ENCODE measurements around the gene DRD4.
"Not testable (repeated sequence)": the region's sequence is repeated elsewhere in the genome, so short reads cannot be mapped to it uniquely, and the experiment has no call there.

Gene DRD4

DNA sequence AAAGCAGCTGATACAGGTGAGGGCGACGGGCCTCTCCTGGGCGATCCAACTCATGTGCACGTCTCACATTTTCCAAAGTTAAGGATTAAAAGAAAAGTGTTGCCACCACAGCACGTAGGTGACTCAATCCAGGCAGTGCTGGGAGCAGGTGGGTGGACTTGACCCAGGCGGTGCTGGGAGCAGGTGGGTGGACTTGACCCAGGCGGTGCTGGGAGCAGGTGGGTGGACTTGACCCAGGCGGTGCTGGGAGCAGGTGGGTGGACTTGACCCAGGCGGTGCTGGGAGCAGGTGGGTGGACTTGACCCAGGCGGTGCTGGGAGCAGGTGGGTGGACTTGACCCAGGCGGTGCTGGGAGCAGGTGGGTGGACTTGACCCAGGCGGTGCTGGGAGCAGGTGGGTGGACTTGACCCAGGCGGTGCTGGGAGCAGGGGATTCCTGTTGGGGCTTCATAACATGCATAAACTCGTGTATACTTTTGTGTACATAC, 10.6 kb downstream of the DRD4 start:
- H3K4me3 ChIP-seq (ENCODE audit: low read depth, low read length); H2BK120ac ChIP-seq (ENCODE audit: insufficient read depth, low read length, poor library complexity); H3K18ac ChIP-seq (ENCODE audit: low read length); H2AK5ac ChIP-seq (ENCODE audit: low read length); H3K27ac ChIP-seq (ENCODE audit: low read depth, low read length); H4K91ac ChIP-seq (ENCODE audit: low read depth, low read length); DNase-seq; H3K9me3 ChIP-seq (ENCODE audit: insufficient read depth, low read depth, low read length); H4K8ac ChIP-seq (ENCODE audit: low read depth, low read length); H3K23ac ChIP-seq (ENCODE audit: low read length); H3K9ac ChIP-seq (ENCODE audit: low read length); H3K14ac ChIP-seq (ENCODE audit: low read length); H3K4me2 ChIP-seq (ENCODE audit: low read length); H4K12ac ChIP-seq (ENCODE audit: low read depth, low read length); H2BK5ac ChIP-seq (ENCODE audit: low read depth, low read length, poor library complexity); H2BK12ac ChIP-seq (ENCODE audit: low read length); H3K27me3 ChIP-seq (ENCODE audit: insufficient read depth, low read length); H3K4ac ChIP-seq (ENCODE audit: low read depth, low read length); H3K79me2 ChIP-seq (ENCODE audit: control insufficient read depth, insufficient read depth, low read length, poor library complexity); H3K4me1 ChIP-seq (ENCODE audit: control insufficient read depth in 1 of 2, insufficient read depth in 2 of 2, low read length in 2 of 2); H2AFZ ChIP-seq (ENCODE audit: insufficient read depth, low read length, poor library complexity); H3K79me1 ChIP-seq (ENCODE audit: low read length): not testable (repeated sequence)
- no CpG with 5 or more reads among the region's 14 CpGs for WGBS (ENCODE audit: extremely low coverage, insufficient coverage, insufficient read length)
- H3K36me3 ChIP-seq (ENCODE audit: control insufficient read depth in 1 of 2, insufficient read depth in 2 of 2, low read length in 2 of 2): peaks cover 30 to 33% of the 10 kb centered on the region in 2 experiments

DNA sequence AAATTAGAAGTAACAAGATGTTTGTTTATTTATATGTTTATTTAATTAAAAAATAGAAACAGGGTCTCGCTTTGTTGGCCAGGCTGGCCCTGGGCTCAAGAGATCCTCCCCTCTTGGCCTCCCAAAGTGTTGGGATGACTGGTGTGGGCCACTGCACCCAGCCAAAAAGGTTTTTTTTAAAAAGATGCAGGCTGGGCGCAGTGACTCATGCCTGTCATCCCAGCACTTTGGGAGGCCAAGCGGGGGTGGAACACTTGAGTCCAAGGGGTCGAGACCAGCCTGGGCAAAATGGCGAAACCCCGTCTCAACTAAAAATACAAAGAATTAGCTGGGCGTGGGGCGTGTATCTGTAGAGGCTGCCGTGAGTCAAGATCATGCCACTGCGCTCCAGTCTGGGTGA, 13.4 kb downstream of the DRD4 start:
- Histone ChIP-seq H4K91ac (ENCODE audit: low read depth, low read length) (no peak overlapping the region), H3K4me3 (ENCODE audit: low read depth, low read length) (no peak overlapping the region), H3K27ac (ENCODE audit: low read depth, low read length) (no peak overlapping the region), H2BK12ac (ENCODE audit: low read length) (no peak overlapping the region), H2AK5ac (ENCODE audit: low read length) (no peak overlapping the region), H3K14ac (ENCODE audit: low read length) (no peak overlapping the region), H3K36me3 (ENCODE audit: control insufficient read depth in 1 of 2, insufficient read depth in 2 of 2, low read length in 2 of 2) (peaks cover 26 to 30% of the 10 kb centered on the region in 2 experiments), H3K4me2 (ENCODE audit: low read length) (no peak overlapping the region), H2AFZ (ENCODE audit: insufficient read depth, low read length, poor library complexity) (no peak overlapping the region), H3K9me3 (ENCODE audit: insufficient read depth, low read depth, low read length) (peaks cover 3% of the 10 kb centered on the region), H3K9ac (ENCODE audit: low read length) (no peak overlapping the region), H3K4ac (ENCODE audit: low read depth, low read length) (no peak overlapping the region), H2BK5ac (ENCODE audit: low read depth, low read length, poor library complexity) (no peak overlapping the region), H3K79me2 (ENCODE audit: control insufficient read depth, insufficient read depth, low read length, poor library complexity) (no peaks in the 10 kb centered on the region), H3K4me1 (ENCODE audit: control insufficient read depth in 1 of 2, insufficient read depth in 2 of 2, low read length in 2 of 2) (no peaks in the 10 kb centered on the region), H2BK120ac (ENCODE audit: insufficient read depth, low read length, poor library complexity) (no peak overlapping the region), H4K12ac (ENCODE audit: low read depth, low read length) (no peak overlapping the region), H3K79me1 (ENCODE audit: low read length) (no peaks in the 10 kb centered on the region), H4K8ac (ENCODE audit: low read depth, low read length) (no peak overlapping the region), H3K23ac (ENCODE audit: low read length) (no peak overlapping the region), H3K18ac (ENCODE audit: low read length) (no peak overlapping the region), H3K27me3 (ENCODE audit: insufficient read depth, low read length) (no peaks in the 10 kb centered on the region)
- DNase-seq: no peak
- no CpG with 5 or more reads among the region's 10 CpGs for WGBS (ENCODE audit: extremely low coverage, insufficient coverage, insufficient read length)

DNA sequence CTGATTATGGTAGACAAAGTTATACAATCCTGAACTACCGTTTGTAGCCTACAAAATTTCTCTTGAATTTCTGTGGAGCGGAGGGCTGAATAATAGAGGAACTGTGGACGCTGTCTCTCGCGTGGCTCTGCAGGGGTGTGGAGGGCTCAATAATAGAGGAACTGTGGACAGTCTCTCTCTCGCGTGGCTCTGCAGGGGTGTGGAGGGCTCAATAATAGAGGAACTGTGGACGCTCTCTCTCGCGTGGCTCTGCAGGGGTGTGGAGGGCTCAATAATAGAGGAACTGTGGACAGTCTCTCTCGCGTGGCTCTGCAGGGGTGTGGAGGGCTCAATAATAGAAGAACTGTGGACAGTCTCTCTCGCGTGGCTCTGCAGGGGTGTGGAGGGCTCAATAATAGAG, 16.1 kb downstream of the DRD4 start:
- not testable (repeated sequence) for H3K23ac ChIP-seq (ENCODE audit: low read length); H3K4me3 ChIP-seq (ENCODE audit: low read depth, low read length); H3K18ac ChIP-seq (ENCODE audit: low read length); H3K9ac ChIP-seq (ENCODE audit: low read length); H3K27me3 ChIP-seq (ENCODE audit: insufficient read depth, low read length); H3K79me2 ChIP-seq (ENCODE audit: control insufficient read depth, insufficient read depth, low read length, poor library complexity); H4K8ac ChIP-seq (ENCODE audit: low read depth, low read length); H4K91ac ChIP-seq (ENCODE audit: low read depth, low read length); H2AFZ ChIP-seq (ENCODE audit: insufficient read depth, low read length, poor library complexity); H2BK12ac ChIP-seq (ENCODE audit: low read length); H2BK120ac ChIP-seq (ENCODE audit: insufficient read depth, low read length, poor library complexity); DNase-seq; H3K4me2 ChIP-seq (ENCODE audit: low read length); H3K9me3 ChIP-seq (ENCODE audit: insufficient read depth, low read depth, low read length); H3K4ac ChIP-seq (ENCODE audit: low read depth, low read length); H3K14ac ChIP-seq (ENCODE audit: low read length); H3K4me1 ChIP-seq (ENCODE audit: control insufficient read depth in 1 of 2, insufficient read depth in 2 of 2, low read length in 2 of 2); H2BK5ac ChIP-seq (ENCODE audit: low read depth, low read length, poor library complexity); H3K27ac ChIP-seq (ENCODE audit: low read depth, low read length); H4K12ac ChIP-seq (ENCODE audit: low read depth, low read length); H2AK5ac ChIP-seq (ENCODE audit: low read length); H3K79me1 ChIP-seq (ENCODE audit: low read length)
- peaks cover 22 to 27% of the 10 kb centered on the region in 2 experiments for H3K36me3 ChIP-seq (ENCODE audit: control insufficient read depth in 1 of 2, insufficient read depth in 2 of 2, low read length in 2 of 2)
- WGBS (ENCODE audit: extremely low coverage, insufficient coverage, insufficient read length): no CpG with 5 or more reads among the region's 14 CpGs

DNA sequence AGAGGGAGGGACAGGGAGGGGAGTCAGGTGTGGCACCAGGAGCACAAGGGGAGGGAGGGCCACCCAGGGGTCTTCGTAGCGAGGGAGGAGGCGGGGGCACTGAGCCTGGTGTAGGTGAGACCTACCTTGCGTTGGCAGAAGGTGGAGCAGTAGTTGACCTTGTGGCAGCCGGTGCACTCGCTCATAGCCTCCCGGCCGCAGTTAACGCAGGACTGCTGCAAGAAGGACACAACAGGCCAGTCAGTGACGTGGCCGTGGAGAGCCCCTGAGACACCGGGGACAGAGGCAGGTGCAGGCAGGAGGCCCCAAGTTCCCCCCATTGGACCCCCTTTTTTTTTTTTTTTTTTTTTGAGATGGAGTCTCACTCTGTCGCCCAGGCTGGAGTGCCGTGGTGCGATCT, 16.8 kb downstream of the DRD4 start:
- Histone ChIP-seq H3K27ac (ENCODE audit: low read depth, low read length) (no peak overlapping the region), H3K9me3 (ENCODE audit: insufficient read depth, low read depth, low read length) (peaks cover 1% of the 10 kb centered on the region), H3K23ac (ENCODE audit: low read length) (no peak overlapping the region), H4K8ac (ENCODE audit: low read depth, low read length) (no peak overlapping the region), H3K4me1 (ENCODE audit: control insufficient read depth in 1 of 2, insufficient read depth in 2 of 2, low read length in 2 of 2) (no peaks in the 10 kb centered on the region), H2AFZ (ENCODE audit: insufficient read depth, low read length, poor library complexity) (no peak overlapping the region), H2BK120ac (ENCODE audit: insufficient read depth, low read length, poor library complexity) (no peak overlapping the region), H3K4me3 (ENCODE audit: low read depth, low read length) (peak overlapping the region; percentile 52), H3K79me2 (ENCODE audit: control insufficient read depth, insufficient read depth, low read length, poor library complexity) (no peaks in the 10 kb centered on the region), H3K36me3 (ENCODE audit: control insufficient read depth in 1 of 2, insufficient read depth in 2 of 2, low read length in 2 of 2) (peaks cover 24 to 31% of the 10 kb centered on the region in 2 experiments), H2AK5ac (ENCODE audit: low read length) (no peak overlapping the region), H3K79me1 (ENCODE audit: low read length) (no peaks in the 10 kb centered on the region), H3K27me3 (ENCODE audit: insufficient read depth, low read length) (no peaks in the 10 kb centered on the region), H3K4me2 (ENCODE audit: low read length) (no peak overlapping the region), H3K14ac (ENCODE audit: low read length) (no peak overlapping the region), H4K12ac (ENCODE audit: low read depth, low read length) (no peak overlapping the region), H3K4ac (ENCODE audit: low read depth, low read length) (no peak overlapping the region), H3K18ac (ENCODE audit: low read length) (no peak overlapping the region), H2BK12ac (ENCODE audit: low read length) (no peak overlapping the region), H4K91ac (ENCODE audit: low read depth, low read length) (no peak overlapping the region), H3K9ac (ENCODE audit: low read length) (no peak overlapping the region), H2BK5ac (ENCODE audit: low read depth, low read length, poor library complexity) (no peak overlapping the region)
- no peak for DNase-seq
- no CpG with 5 or more reads among the region's 15 CpGs for WGBS (ENCODE audit: extremely low coverage, insufficient coverage, insufficient read length)
